ENCODE measurements around the gene PCSK6.

PCSK6 gene

DNA sequence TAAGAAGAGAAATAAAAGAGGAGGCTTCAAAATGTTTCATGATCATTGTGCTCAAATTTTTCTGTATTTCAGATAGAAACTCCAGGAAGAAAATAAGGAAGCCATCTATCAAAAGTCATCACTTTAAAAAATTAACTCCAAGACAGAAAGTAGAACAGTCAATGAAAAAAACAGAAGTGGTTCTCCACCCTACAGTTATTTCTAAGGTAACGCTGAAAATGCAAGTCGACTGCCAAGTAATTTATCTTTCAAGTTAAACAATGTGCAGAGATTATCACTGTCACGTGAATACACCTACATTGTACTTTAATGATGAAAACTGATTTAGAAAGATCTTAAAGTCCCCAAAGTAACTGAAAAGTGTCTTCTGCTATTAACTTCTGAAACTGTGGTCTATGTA, 115.9 kb downstream of the PCSK6 start:
- TF ChIP-seq EZH2phosphoT487 (conservative IDR thresholded peaks at IDR 0.05; ENCODE audit: low read length) = no peak
- TF ChIP-seq, protein P1, sequence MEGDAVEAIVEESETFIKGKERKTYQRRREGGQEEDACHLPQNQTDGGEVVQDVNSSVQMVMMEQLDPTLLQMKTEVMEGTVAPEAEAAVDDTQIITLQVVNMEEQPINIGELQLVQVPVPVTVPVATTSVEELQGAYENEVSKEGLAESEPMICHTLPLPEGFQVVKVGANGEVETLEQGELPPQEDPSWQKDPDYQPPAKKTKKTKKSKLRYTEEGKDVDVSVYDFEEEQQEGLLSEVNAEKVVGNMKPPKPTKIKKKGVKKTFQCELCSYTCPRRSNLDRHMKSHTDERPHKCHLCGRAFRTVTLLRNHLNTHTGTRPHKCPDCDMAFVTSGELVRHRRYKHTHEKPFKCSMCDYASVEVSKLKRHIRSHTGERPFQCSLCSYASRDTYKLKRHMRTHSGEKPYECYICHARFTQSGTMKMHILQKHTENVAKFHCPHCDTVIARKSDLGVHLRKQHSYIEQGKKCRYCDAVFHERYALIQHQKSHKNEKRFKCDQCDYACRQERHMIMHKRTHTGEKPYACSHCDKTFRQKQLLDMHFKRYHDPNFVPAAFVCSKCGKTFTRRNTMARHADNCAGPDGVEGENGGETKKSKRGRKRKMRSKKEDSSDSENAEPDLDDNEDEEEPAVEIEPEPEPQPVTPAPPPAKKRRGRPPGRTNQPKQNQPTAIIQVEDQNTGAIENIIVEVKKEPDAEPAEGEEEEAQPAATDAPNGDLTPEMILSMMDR (IDR thresholded peaks at IDR 0.05; ENCODE audit: insufficient read depth, low read length, poor library complexity, severe bottlenecking) = no peak
- Histone ChIP-seq H3K27ac (ENCODE audit: low read depth, low read length) (no peak overlapping the region), H3K4me2 (ENCODE audit: low read depth, low read length, poor library complexity, severe bottlenecking) (no peak overlapping the region), H3K79me2 (ENCODE audit: insufficient read depth, low read length) (no peaks in the 10 kb centered on the region), H3K9me3 (ENCODE audit: insufficient read depth, low read length) (no peaks in the 10 kb centered on the region), H3K36me3 (ENCODE audit: low read length) (no peaks in the 10 kb centered on the region), H3F3A (ENCODE audit: insufficient read depth) (no peaks in the 10 kb centered on the region), H3K9me2 (replicated peaks; ENCODE audit: insufficient read depth, low read length) (no peaks in the 10 kb centered on the region), H2AFZ (ENCODE audit: low read depth, low read length, severe bottlenecking) (no peak overlapping the region), H3K9ac (ENCODE audit: low read length) (no peak overlapping the region), H3K4me3 (ENCODE audit: insufficient read depth, low read length, poor library complexity, severe bottlenecking) (no peak overlapping the region), H4K20me1 (ENCODE audit: low read depth, low read length) (no peaks in the 10 kb centered on the region), H3K27me3 (ENCODE audit: low read length) (no peaks in the 10 kb centered on the region; the same call in 1 of the 2 replicates)

DNA sequence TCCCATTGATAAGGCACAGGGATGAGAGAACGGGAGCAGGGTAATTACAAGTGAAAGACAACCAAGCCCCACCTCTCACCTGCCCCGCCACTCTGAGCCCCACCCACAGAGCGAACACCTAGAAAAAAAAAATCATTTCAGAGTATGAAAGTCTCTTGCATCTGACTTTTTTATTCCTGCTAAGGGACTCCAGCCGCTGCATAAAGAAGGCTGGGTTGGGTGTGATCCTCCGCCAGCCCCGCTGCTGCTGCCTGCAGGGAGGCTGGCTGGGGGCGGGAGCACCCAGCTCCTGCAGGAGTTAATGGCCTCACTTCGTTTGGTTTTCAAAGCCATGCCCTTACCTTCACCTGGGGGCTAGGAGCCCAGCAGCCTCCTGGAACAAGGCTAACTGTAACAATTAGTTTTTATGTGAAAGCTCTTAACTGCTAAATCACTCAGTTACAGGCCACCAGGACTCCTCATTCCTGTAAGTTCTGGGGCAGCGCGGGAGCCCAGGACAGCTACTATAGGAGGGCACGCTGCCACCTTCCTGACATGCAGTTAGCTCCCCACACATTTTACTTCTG, 116.5 kb downstream of the PCSK6 start:
- Histone ChIP-seq H3K9me3 (ENCODE audit: insufficient read depth, low read length) (no peaks in the 10 kb centered on the region), H3K27me3 (ENCODE audit: low read length) (no peaks in the 10 kb centered on the region; the same call in 1 of the 2 replicates), H3K4me3 (ENCODE audit: insufficient read depth, low read length, poor library complexity, severe bottlenecking) (no peak overlapping the region), H3K9me2 (replicated peaks; ENCODE audit: insufficient read depth, low read length) (no peaks in the 10 kb centered on the region), H3K36me3 (ENCODE audit: low read length) (no peaks in the 10 kb centered on the region), H3K27ac (ENCODE audit: low read depth, low read length) (no peak overlapping the region), H3K9ac (ENCODE audit: low read length) (no peak overlapping the region), H3K79me2 (ENCODE audit: insufficient read depth, low read length) (no peaks in the 10 kb centered on the region), H2AFZ (ENCODE audit: low read depth, low read length, severe bottlenecking) (no peak overlapping the region), H3K4me2 (ENCODE audit: low read depth, low read length, poor library complexity, severe bottlenecking) (no peak overlapping the region), H3F3A (ENCODE audit: insufficient read depth) (no peaks in the 10 kb centered on the region), H4K20me1 (ENCODE audit: low read depth, low read length) (no peaks in the 10 kb centered on the region)
- no peak for TF ChIP-seq EZH2phosphoT487 (conservative IDR thresholded peaks at IDR 0.05; ENCODE audit: low read length)
- TF ChIP-seq, protein P1 (IDR thresholded peaks at IDR 0.05; ENCODE audit: insufficient read depth, low read length, poor library complexity, severe bottlenecking) = no peak

DNA sequence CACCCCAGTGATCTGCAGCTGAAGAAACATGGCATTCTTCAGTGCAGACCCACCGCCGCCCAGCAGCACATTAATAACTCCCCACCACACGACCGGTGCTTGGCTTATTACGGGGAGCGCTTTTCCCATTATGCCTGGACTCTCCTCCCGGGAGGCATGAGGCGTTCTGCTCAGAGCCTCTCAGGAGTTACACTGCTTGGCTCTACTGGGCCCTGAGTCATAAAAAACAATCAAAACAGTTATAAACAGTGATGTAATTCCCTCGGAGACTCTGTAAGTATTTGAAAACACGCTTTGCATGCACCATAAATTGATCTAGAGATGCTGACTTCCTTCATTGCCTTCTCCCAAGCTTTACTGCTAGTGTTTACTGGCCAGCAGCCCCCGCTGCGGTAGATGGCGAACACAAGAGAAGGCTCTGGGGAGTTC, 117.3 kb downstream of the PCSK6 start:
- H3K27ac ChIP-seq (ENCODE audit: low read depth, low read length) = no peak overlapping the region
- no peak overlapping the region for H3K4me3 ChIP-seq (ENCODE audit: insufficient read depth, low read length, poor library complexity, severe bottlenecking)
- no peaks in the 10 kb centered on the region for H3K9me3 ChIP-seq (ENCODE audit: insufficient read depth, low read length)
- no peak overlapping the region for H3K4me2 ChIP-seq (ENCODE audit: low read depth, low read length, poor library complexity, severe bottlenecking)
- no peak overlapping the region for H2AFZ ChIP-seq (ENCODE audit: low read depth, low read length, severe bottlenecking)
- H3F3A ChIP-seq (ENCODE audit: insufficient read depth) = no peaks in the 10 kb centered on the region
- H3K9me2 ChIP-seq (replicated peaks; ENCODE audit: insufficient read depth, low read length) = no peaks in the 10 kb centered on the region
- no peaks in the 10 kb centered on the region for H3K79me2 ChIP-seq (ENCODE audit: insufficient read depth, low read length)
- H3K27me3 ChIP-seq (ENCODE audit: low read length) = no peaks in the 10 kb centered on the region; the same call in 1 of the 2 replicates
- TF ChIP-seq, protein P1 (IDR thresholded peaks at IDR 0.05; ENCODE audit: insufficient read depth, low read length, poor library complexity, severe bottlenecking) = no peak
- TF ChIP-seq EZH2phosphoT487 (conservative IDR thresholded peaks at IDR 0.05; ENCODE audit: low read length) = no peak
- no peaks in the 10 kb centered on the region for H4K20me1 ChIP-seq (ENCODE audit: low read depth, low read length)
- no peaks in the 10 kb centered on the region for H3K36me3 ChIP-seq (ENCODE audit: low read length)
- no peak overlapping the region for H3K9ac ChIP-seq (ENCODE audit: low read length)
